Kidney (tissue), 14 donors: ENCODE results near the gene PTGES. TPM values are rescaled to one million over a fixed set of nuclear protein-coding genes. Genes with fewer than 3 reads are reported as not detected.

Experiments
- DNase-seq, 5 donors: peaks; one replicate each; pipeline ENCODE4 v3.0.0-alpha.2; 2013 to 2020
- FAIRE-seq: peaks from 2 replicates; lab custom pipeline; 2012; peaks lifted over from hg19 to GRCh38; lab: Jason Lieb, UNC
- H3K27ac ChIP-seq, 2 donors: one replicate each; pipeline ENCODE4 v1.7.0; 2013; ENCODE audit warnings: low read depth in 2 of 2, low read length in 2 of 2, inconsistent platforms in 1 of 2
- H3K27me3 ChIP-seq: one replicate; pipeline ENCODE4 v1.7.1; 2013; ENCODE audit warnings: low read length, inconsistent platforms; ENCODE audit not compliant: control insufficient read depth, insufficient read depth
- H3K36me3 ChIP-seq, 3 donors: one replicate each; pipeline versions ENCODE4 v1.7.0 to v1.7.1; 2013; ENCODE audit warnings: low read length in 3 of 3, control low read depth in 1 of 3, inconsistent platforms in 1 of 3; ENCODE audit not compliant: insufficient read depth in 3 of 3, control insufficient read depth in 2 of 3
- H3K4me1 ChIP-seq, 3 donors: one replicate each; pipeline versions ENCODE4 v1.7.0 to v1.7.1; 2013; ENCODE audit warnings: low read length in 3 of 3, inconsistent platforms in 1 of 3, low read depth in 1 of 3; ENCODE audit not compliant: control insufficient read depth in 2 of 3, insufficient read depth in 2 of 3
- H3K4me3 ChIP-seq, 3 donors: one replicate each; pipeline versions ENCODE4 v1.7.0 to v1.8.1; 2013; ENCODE audit warnings: low read length in 3 of 3, control low read depth in 1 of 3, inconsistent platforms in 1 of 3
- H3K9ac ChIP-seq, 3 donors: one replicate each; pipeline versions ENCODE4 v1.7.0 to v1.7.1; 2013; ENCODE audit warnings: low read length in 3 of 3, control low read depth in 1 of 3, inconsistent platforms in 1 of 3
- H3K9me3 ChIP-seq, 3 donors: one replicate each; pipeline versions ENCODE4 v1.7.0 to v1.7.1; 2013; ENCODE audit warnings: low read length in 3 of 3, control low read depth in 1 of 3, inconsistent platforms in 1 of 3; ENCODE audit not compliant: control insufficient read depth in 2 of 3, insufficient read depth in 1 of 3
- intact Hi-C: fragments of 100-400 bp; cut with DNase I; formaldehyde crosslinking; loops from one replicate; pipeline ENCODE4 v1.11.1; 2022
- polyA plus RNA-seq: library from polyadenylated mRNA; stranded (reverse); fragments of 350-450 nt; fragmentation: Illumina TruSeq; extraction: RNeasy Lipid Tissue Mini Kit (QIAGEN cat#74804); gene quantifications from one replicate; pipeline ENCODE4 v1.2.3, GENCODE V29; 2014; ENCODE audit warnings: low read depth, low replicate concordance; ENCODE audit not compliant: insufficient read depth
- total RNA-seq: library from RNA; stranded (reverse); fragmentation: NEBNext Ultra II Directional; extraction: Animal tissue kit (Norgen Biotek cat#: 25700); gene quantifications from one replicate; pipeline ENCODE4 v1.2.1, GENCODE V29; 2021
- TF ChIP-seq, protein P1 (sequence below): IDR thresholded peaks from 3 replicates; pipeline ENCODE4 v1.5.1; 2012; ENCODE audit warnings: mild to moderate bottlenecking, moderate library complexity, borderline replicate concordance; ENCODE audit not compliant: insufficient read depth; ENCODE audit errors: extremely low read depth
- donor health status: control.
- donor health status: control.
- donor health status: control.
- donor health status: control.
- donor health status: control.
- donor health status: DM: yes; HTN: yes; CAD: no.
- donor health status: Normal renal cell carcinoma (clear cell type).

PTGES gene
- total and polyA plus RNA-seq, 2 donors from 2014 or later = 8.1 to 8.9 TPM

DNA sequence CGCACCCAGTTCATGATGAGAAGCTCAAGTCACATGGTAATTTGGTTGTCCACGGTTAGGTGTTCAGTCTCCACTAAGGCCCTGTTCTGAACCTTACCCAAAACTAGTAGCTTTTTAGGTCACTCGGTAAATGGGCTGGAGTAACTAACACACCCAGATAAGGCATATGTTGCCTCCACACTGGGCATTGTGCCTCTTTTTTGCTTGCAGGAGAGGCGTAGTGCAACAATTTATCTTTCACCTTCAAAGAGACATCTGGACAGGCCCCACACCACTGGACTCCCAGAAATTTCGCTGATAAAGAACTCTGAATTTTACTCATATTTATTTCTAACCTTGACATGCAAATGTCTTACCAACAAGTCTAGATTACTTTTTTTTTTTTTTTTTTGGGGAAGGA lies 16.8 kb upstream of the PTGES start:
- no peak overlapping the region for H3K27ac ChIP-seq
- H3K27me3 ChIP-seq = no peaks in the 10 kb centered on the region
- FAIRE-seq (no peak), DNase-seq (no peak)
- H3K4me3 ChIP-seq = no peak overlapping the region
- no peaks in the 10 kb centered on the region for H3K36me3 ChIP-seq
- H3K4me1 ChIP-seq = no peaks in the 10 kb centered on the region
- TF ChIP-seq, protein P1, sequence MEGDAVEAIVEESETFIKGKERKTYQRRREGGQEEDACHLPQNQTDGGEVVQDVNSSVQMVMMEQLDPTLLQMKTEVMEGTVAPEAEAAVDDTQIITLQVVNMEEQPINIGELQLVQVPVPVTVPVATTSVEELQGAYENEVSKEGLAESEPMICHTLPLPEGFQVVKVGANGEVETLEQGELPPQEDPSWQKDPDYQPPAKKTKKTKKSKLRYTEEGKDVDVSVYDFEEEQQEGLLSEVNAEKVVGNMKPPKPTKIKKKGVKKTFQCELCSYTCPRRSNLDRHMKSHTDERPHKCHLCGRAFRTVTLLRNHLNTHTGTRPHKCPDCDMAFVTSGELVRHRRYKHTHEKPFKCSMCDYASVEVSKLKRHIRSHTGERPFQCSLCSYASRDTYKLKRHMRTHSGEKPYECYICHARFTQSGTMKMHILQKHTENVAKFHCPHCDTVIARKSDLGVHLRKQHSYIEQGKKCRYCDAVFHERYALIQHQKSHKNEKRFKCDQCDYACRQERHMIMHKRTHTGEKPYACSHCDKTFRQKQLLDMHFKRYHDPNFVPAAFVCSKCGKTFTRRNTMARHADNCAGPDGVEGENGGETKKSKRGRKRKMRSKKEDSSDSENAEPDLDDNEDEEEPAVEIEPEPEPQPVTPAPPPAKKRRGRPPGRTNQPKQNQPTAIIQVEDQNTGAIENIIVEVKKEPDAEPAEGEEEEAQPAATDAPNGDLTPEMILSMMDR = no peak
- no peak overlapping the region for H3K9ac ChIP-seq
- no peaks in the 10 kb centered on the region for H3K9me3 ChIP-seq
- intact Hi-C loops = no loop called here

DNA sequence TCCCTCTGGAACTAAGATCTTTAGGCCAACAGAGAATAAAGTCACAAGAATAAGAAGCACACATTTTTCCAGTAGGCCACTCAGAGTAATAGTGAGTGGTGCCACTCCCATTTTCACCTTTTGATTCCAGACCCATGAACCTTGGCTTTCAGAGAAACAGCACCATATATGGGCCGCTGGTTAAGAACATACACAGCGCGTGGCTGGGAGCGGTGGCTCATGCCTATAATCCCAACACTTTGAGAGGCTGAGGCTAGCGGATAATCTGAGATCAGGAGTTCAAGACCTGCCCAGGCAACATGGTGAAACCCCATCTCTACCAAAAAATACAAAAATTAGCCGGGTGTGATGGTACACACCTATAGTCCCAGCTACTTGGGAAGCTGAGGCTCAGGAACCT lies 15.6 kb upstream of the PTGES start:
- Histone ChIP-seq H3K9me3 (no peaks in the 10 kb centered on the region), H3K36me3 (no peaks in the 10 kb centered on the region), H3K27me3 (no peaks in the 10 kb centered on the region), H3K9ac (no peak overlapping the region), H3K4me1 (no peaks in the 10 kb centered on the region), H3K27ac (no peak overlapping the region), H3K4me3 (no peak overlapping the region)
- intact Hi-C loops = no loop called here
- FAIRE-seq = no peak
- TF ChIP-seq, protein P1 = no peak
- no peak for DNase-seq

DNA sequence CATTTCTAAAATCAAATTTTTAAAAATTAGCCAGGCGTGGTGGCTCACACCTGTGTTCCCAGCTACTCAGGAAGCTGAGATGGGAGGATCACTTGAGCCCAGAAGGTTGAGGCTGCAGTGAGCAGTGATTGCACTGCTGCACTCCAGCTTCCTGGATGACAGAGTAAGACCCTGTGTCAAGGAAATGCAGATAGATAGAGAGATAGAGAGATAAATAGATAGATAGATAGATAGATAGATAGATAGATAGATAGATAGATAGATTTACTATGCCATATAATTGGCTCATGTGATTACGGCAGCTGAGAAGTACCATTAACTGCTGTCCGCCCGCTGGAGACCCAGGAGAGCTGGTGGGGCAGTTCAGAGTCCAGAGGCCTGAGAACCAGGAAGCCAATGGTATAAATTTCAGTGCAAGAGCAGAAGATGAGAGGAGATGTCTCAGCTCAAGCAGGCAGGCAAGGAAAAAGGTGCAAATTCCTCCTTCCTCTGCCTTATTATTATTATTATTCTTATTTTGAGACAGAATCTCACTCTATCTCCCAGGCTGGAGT lies 13.0 kb upstream of the PTGES start:
- Histone ChIP-seq H3K36me3 (no peaks in the 10 kb centered on the region), H3K27ac (no peak overlapping the region), H3K9me3 (no peaks in the 10 kb centered on the region), H3K27me3 (no peaks in the 10 kb centered on the region), H3K4me1 (peaks cover 0 to 7% (median 3%) of the 10 kb centered on the region in 3 donors), H3K4me3 (no peak overlapping the region), H3K9ac (no peak overlapping the region)
- intact Hi-C loops = no loop called here
- TF ChIP-seq, protein P1 = no peak
- FAIRE-seq (no peak), DNase-seq (no peak)
